ENCODE results near the gene CDH22.

Gene CDH22

DNA sequence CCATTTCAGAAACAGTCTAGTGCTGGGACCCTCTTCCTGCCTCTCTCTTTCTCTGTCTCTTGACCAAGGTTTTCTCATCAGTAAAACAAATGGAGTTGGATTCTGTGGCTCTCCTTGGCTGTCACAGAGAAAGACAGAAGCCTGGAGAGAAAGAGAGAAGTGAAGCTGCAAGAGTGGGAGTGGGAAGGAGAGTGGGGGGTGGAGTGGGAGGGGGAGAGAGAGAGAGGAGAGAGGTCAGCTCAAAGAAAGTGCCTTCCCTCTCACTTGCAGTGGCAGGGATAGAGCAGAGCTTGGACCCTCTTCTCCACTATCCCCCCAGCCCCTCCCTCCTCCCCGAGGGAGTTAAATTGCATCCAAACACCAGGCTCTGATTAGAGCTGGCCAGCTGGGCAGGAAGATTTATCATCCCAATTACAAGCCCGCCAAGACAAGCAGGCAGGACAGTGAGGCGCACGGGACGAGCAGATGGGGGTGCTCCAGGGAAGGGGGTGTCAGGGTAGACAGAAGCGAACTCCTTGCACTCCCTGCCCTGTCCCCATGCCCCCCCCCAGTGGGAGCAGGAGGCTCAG lies 115.8 kb downstream of the CDH22 start:
- DNase-seq (ENCODE audit: low read depth), result no peak

DNA sequence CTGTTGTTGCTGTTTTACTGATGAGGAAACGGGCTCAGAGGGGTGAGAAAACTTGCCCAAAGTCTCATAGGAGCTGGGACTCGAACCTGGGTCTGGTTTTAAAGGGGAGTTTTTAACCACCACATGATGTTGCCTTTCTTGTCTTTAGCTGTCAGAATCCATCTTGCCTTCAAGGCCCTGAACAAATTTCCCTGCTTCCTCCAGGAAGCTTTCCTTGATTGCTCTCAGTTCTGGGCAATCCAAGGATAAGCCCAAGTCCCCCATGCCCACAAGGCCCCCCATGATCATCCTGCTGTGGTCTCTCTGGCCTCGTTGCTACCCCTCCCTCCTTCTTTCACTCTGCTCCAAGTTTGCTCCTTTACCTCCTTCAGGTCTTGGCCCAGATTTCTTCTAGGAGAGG lies 116.7 kb downstream of the CDH22 start:
- DNase-seq (ENCODE audit: low read depth), result no peak

DNA sequence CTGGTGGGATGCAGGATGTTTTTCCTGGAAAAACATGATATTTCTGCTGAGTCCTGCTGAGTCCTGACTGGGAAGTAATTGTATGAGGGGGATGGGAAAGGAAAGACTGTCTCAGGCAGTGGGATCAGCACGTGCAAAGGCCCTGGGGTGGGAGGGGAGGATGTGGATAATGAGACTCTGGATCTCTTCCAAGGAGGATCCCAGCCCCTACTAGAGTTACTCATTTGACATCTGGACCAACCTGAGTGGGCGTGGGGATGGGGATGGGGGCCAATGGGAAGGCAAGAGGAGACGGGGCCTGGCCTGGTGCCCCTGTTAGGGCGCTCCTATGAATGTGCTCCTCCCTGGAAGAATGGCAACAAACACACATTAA lies 117.1 kb downstream of the CDH22 start:
- no peak for DNase-seq (ENCODE audit: low read depth)

DNA sequence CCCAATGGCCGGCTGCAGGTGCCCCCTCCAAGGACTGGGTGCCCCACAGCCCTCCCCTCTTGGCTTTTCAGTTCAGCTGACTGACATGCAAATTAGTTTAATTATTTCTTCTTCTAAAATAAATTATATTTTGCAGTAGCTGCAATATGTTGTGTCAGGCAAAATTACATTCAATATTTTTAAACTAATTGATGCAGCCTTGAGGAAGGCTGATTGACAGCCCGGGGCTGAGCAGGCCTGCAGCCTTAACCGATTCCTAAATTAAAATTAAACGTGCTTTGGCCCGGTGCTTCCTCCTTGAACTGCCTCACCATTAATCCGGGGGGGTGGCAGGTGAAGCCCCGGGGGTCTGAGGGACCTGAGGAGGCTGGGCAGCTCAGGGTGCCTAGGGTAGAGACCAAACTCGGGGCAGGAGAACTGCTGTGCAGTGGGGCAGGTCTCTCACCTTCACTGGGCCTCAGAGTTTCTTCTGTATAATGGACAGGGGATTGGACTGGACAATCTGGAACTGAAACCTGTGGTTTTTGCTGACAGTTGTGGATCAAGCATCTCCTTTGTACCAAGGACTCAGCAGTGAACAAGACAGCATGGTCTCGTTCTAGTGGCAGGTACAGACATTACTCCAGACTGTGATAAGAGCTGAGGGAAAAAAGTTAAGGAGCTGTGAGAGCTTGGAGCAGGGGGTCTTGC lies 117.7 kb downstream of the CDH22 start:
- no peak for DNase-seq (ENCODE audit: low read depth)

DNA sequence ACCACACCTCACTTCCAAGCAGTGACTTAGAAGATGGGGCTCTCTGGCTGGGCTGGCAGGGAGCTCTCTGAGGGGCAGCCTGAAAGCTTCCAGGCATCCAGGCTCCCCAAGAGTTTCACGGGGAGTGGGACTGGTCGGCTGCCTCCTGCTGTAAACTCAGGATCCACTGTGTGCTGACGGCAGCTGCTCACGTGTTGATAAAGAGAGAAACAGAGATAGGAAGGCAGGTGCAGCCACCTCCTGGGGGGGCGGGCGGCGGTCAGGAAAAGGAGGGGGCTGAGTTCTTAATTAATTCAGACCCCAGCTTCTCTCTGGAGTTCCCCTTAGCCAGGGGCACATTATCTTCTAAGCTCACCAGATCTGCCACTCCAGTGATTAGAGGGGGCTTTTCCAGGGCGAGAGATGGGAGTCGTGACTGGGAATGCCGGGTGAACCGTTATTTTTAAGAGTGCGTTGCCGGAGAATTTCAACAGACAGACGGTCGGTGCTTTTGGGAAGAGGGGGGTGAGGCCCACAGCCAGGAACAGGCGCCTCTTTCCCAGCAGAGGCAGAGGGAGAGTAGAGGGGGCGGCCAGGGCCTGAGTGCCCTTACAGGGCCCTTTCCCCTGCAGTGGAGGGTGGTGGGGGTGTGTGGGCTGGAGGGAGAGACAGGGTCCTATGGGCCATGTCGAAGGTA lies 119.3 kb downstream of the CDH22 start:
- no peak for DNase-seq (ENCODE audit: low read depth)

DNA sequence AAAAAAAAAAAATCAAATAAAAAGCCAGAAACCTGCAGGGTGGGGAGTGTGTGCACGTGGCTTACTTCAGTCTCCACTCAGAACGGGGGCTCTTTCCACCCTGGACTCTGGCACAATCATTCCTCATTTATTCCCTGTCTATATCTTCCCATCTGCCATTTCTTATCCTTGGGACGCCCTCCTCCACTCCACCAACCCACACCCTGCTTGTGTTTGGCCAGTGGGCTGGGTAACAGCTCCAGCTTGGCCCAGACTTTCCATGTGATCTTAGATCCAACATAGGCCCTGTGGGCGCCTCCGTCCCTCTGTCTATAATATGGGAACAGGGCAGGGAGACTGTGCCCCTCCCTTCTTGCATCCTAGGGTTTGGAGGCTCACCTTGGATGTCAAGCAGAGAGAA lies 122.1 kb downstream of the CDH22 start:
- no peak for DNase-seq (ENCODE audit: low read depth)

DNA sequence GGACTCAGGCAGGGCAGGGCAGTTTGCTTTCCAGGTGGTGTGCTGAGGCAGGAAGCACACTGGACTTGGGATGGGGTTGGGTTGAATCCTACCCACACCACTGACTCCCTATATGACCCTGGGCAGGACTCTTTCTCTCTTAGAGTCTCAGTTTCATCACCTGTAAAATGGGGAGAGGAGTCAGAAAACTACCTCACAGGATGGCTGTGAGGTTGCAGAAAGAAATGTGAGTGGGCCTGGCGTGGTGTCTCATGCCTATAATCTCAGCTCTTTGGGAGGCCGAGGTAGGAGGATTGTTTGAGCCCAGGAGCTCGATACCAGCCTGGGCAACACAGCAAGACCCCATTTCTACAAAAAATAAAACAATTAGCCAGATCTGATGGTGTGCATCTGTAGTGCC lies 122.9 kb downstream of the CDH22 start:
- DNase-seq (ENCODE audit: low read depth), result no peak

DNA sequence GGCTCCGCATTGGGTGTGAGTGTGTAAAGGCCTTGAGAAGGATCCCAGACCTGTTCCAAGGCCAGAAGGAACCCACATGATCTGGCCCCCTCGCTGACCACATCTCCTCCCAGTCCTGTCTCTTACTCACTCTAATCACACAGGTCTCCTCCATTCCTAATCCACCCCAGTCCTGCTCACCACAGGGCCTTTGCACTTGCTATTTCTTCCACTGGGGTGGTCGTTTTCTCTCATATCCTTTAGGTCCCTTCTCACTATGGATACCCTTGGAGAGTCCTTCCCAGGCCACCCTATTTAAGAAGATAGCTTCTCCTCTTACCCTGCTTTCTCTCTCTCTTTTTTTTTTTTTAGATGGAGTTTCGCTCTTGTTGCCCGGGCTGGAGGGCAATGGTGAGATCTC lies 124.5 kb downstream of the CDH22 start:
- no peak for DNase-seq (ENCODE audit: low read depth)

DNA sequence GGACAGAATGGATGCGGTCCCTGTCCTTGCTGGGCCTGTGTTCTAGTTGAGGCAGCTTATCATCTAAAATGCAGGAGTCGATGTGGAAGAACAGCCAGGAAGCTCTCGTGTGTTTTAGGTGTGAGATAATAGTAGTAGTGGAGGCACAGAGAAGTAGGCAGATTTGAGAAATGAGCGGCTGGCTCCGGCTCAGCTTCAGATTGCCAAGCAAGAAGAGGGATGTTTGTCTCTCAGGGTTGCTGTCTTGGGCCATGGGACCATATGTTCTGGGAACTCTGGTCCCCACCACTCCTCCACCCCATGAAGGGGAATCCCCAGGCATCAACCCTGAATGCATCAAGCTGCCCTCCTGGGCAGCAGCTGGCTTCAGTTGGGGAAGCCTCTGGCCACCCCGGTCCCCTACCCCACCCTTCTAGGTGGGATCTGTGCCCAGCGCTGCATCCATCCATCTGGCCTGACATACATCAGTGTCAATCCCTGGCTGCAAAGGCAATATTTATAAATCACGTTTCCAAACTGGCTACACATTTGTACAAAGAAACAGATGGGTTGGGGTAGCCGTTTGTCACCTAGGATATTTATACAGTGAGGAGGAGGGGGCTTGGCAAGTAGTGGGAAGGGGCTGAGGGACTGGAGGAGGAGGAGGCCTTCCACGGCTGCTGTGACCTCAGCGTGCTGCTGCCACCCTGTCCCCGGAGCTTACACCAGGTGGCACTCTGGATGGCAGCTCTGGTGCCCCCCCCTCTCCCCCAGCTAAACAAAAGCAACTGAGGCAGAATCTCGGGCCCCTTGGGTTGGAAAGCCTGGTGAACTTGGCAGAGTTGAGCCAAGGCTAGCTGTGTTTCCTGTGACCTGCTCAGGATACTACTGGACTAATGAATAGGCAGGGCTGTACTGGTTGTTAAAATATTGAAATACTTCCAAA lies 125.8 kb downstream of the CDH22 start:
- DNase-seq (ENCODE audit: low read depth), result no peak

DNA sequence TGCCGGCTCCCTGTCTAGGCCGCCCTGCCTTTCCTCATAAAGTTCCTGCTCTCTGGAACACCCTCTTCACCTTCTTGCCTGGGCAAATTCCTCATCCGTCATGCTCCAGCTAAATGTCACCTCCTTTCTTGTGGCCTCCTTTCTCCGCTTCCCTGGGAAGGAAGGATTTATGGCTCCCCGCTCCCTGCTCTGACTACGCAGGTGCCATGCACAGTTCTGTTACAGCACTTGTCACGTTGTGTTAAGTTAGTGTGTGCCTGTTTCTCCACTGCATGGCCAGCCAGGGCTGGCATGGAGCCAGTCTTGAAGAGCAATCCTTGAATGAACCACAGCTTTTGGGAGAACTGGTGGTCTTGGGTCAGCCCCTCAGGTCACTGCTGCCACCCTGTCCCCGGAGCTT lies 128.4 kb downstream of the CDH22 start:
- DNase-seq (ENCODE audit: low read depth), result no peak

DNA sequence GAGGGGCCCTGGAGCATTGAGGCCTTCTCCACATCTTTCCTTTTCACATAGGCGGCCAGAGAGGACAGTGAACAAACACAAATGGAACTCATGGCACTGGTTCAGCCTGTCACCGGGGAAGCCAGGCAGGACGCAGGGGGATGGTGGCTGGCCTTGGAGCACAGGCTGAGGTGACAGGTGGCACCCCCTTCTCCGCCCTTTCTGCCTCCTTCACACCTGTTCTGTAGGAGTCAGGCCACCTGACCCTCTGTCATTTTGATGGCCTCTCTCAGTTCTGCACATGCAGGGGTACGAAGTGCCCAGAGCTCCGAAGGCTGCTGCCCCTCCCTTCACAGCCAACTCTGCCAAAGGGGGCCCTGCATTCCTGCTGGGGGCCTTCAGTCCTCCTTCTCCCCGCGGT lies 129.4 kb downstream of the CDH22 start:
- DNase-seq (ENCODE audit: low read depth), result no peak

DNA sequence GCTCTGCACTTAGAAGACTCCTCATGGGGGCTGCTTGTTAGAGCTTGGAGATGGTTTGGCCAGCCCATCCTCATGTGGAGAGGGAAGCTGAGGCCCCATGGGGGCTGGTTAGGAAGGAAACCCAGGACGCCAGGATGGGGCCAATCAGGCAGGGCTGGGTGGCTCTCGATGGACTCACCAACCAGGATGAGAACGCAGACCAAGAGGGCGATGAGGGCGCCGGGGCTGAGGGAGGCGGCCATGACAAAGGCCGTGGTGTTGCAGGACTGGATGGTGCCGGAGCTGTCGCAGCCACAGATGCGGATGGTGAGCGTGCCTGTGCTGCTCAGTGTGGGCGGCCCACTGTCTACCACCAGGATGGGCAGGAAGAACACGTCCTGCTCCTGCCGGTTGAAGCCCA lies 130.5 kb downstream of the CDH22 start:
- no peak for DNase-seq (ENCODE audit: low read depth)

DNA sequence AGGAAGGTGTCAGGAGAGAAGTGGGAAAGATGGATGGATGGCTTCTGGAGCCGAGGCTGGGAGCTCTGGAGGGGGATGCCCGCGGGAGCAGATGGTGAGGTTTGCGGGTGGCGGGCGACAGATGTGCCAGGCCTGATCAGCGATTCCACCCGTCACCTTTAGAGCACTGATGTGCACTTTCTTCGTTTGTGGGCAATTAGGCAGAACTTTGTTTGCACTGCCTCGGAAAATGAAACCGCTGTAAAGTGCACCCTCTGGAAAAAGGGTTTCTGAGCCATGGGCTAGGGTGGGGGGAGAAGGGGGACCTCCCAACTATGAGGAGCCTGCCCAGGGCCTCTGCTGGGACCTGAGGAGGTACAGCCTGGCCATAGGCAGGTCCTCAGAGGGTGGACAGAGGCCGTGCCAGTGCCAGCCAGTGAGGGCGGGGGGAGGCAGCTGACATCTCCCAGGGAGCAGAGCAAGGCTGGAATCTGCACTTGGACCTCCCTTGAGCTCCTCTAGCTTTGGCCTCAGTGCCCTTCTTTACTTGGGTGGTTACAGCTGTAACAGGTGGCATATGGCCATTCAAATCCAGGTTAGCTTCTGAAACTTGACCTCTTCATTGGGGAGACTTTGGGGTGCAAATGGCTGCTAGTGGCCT lies 131.4 kb downstream of the CDH22 start:
- no peak for DNase-seq (ENCODE audit: low read depth)

DNA sequence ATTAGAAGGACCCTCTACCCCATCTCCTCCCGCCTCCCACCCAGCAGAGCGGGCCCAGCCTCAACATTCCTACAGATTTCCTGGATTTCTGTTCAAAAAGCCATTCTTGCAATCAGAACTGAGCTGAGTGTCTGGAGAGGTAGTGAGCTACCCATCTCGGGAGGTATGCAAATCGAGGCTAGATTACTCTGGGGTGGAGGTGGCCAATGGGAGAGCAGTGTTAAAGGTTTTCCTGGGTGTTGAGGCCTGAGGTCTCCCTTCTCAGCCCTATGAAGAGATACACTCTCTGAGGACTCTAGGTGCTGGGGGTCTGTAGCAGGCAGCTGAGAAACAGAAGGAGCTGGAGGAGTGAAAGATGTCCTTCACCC lies 133.2 kb downstream of the CDH22 start:
- no peak for DNase-seq (ENCODE audit: low read depth)

DNA sequence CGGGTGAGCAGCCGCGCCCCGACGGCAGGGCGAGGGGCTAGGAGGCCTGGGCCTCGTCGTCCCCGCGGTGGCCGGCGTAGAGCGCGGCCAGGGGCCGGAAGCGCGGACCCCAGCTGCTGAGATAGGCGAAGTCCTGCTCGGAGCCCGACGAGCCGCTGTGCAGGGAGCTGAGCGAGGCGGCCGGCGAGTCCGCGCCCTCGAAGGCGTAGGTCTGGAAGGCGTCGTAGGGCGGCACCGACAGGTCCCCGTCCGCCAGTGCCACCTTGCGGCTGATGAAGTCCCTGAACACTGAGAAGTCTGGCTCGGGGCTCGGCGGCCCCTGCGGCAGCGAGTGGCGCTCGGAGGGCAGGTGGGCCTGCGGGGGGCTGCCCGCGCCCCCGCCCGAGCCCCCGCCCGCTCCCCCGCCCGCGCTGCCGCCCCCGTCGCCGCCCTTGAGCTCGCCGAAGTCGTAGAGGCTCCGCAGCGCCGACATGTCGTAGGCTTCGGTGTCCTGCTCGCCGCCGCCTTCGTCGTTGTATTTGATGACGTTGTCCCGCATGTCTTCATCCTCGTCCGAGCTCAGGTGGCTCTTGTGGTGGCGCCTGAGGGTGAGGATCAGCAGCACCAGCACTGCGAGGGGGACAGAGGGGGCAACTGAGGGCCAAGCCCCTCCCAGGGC lies 133.7 kb downstream of the CDH22 start:
- peak; percentile 36 for DNase-seq (ENCODE audit: low read depth)

DNA sequence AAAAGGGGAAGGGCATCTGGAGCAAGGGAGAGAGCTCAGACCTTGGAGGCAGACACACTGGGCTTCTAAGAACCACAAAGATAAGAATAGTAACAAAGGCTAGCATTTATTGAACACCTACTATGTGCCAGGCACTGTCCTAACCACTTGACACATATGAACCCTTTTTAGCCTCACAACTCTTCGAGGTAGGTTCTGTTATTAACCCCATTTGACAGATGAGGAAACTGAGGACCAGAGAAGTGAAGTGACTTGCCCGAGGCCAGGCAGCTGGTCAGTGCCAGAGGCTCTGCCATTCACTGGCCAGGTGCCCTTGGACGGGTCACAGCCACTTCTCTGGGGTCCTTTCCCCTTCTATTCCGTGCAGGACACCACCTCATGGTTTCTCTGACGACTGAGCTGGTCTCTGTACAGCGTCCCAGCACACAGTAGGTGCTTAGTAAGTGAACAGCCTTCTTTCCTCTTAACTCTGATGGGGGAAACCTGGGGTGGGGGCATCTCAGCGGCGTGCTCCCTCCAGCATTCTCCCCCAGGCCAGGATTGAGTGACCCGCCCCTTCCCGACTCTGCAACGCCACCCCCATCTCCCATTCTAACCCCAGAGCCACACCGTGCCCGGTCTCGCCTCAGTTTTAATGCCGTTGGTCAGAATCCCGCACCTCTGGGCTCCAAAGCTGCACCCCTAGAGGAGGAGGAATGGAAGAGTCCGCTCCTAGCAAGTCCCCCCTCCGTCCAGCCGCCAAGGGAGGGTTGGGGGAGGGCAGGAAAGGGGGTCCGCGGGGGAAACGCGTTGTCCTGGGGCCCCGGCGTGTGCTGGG lies 134.4 kb downstream of the CDH22 start:
- DNase-seq (ENCODE audit: low read depth), result no peak

DNA sequence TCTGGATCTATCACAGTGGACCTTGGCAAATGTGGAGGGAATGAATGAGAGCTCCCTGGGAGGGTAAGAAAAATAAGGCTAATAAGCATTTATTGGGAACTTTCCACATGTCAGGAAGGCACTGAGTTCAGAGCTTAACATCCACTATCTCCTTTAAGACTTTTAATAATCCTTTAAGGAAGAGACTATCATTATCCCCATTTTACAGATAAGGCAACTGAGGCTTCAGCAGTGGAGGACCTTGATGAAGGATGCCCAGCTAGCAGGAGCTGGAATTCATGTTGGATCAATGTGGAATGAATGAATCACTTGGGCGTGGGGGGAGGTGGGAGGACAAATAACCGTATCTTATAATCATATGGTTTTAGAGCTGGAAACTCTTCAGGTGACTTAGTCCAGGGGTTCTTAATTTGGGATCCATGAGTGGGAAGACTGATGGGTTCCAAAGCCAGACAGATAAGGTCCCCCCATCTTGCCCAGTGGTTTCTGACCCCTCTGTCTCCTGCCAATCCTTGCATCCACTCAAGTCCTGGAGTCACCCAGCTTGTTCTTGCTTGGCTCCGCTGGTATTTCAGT lies 135.2 kb downstream of the CDH22 start:
- no peak for DNase-seq (ENCODE audit: low read depth)

DNA sequence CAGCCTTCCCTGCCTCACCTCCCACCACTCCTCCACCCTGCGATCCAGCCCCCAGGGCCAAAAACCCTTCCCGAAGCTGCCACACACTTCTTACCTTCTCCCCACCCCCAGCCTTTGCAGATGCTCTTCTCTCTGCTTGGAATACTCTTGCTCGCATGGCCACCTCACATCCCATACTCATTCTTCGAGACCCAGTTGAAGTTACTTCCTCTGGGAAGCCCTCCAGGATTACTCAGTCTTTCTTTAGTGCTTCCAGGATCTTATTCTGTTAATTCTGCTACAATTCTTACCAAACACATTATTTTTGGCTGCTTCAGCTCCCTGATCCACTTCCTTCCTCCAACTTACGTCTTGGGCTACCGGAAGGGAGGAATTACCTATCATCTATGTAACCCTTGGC lies 135.8 kb downstream of the CDH22 start:
- no peak for DNase-seq (ENCODE audit: low read depth)

DNA sequence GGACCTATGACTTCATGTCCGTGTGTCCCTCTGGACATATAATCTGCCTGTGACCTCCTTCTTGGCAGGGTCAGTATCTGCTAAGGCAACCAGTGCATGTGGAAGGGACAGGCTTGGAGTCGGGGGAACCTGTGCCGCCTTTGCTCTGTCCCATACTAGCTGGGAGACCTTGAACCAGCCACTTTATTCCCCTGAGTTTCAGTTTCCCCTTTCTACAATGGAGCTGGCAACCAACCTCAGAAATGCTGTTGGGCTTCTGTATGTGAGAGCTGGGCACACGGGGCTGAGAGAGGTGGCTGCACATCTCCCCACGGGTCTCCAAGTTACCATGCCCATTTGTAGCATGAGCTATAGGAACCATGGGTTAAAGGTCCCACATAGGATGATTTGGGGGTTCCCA lies 136.4 kb downstream of the CDH22 start:
- no peak for DNase-seq (ENCODE audit: low read depth)

DNA sequence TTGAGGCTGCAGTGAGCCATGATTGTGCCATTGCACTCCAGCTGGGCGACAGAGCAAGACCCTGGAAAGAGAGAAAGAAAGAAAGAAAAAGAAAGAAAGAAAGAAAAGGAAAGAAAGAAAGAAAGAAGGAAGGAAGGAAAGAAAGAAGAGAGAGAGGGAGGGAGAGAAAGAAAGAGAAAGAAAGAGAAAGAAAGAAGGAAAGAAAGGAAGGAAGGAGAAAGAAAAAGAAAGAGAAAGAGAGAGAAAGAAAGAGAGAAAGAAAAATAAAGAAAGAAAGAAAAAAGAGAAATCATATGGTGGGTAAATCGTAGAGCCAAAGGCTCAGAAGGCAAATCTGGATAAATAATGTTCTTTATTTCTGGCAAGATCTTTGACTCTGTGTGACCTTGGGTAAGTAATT lies 136.8 kb downstream of the CDH22 start:
- no peak for DNase-seq (ENCODE audit: low read depth)

Measured in stimulated activated CD8-positive, alpha-beta memory T cell treated with anti-CD3 and anti-CD28 coated beads, Interleukin-12 subunit alpha, Interleukin-12 subunit beta, amount 100 ng/mL, for 1 hour (primary cell).